ENCODE data around the gene TRPM4.

- TF ChIP-seq, protein P1, sequence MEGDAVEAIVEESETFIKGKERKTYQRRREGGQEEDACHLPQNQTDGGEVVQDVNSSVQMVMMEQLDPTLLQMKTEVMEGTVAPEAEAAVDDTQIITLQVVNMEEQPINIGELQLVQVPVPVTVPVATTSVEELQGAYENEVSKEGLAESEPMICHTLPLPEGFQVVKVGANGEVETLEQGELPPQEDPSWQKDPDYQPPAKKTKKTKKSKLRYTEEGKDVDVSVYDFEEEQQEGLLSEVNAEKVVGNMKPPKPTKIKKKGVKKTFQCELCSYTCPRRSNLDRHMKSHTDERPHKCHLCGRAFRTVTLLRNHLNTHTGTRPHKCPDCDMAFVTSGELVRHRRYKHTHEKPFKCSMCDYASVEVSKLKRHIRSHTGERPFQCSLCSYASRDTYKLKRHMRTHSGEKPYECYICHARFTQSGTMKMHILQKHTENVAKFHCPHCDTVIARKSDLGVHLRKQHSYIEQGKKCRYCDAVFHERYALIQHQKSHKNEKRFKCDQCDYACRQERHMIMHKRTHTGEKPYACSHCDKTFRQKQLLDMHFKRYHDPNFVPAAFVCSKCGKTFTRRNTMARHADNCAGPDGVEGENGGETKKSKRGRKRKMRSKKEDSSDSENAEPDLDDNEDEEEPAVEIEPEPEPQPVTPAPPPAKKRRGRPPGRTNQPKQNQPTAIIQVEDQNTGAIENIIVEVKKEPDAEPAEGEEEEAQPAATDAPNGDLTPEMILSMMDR (tag by site-specific recombination; IDR thresholded peaks at IDR 0.05): no peak
- TF ChIP-seq ZNF747 (tag by site-specific recombination; IDR thresholded peaks at IDR 0.05): no peak
- no peak for TF ChIP-seq ZNF677 (tag by site-specific recombination; IDR thresholded peaks at IDR 0.05)
- TF ChIP-seq ZNF664 (tag by site-specific recombination; IDR thresholded peaks at IDR 0.05): no peak
- TF ChIP-seq ZNF335 (tag by site-specific recombination; conservative IDR thresholded peaks at IDR 0.05): no peak
- TF ChIP-seq SETDB1 (IDR thresholded peaks at IDR 0.05; ENCODE audit: insufficient read length, low read length): no peak
- no peak for TF ChIP-seq ZNF121 (tag by site-specific recombination; IDR thresholded peaks at IDR 0.05)
- no peak for TF ChIP-seq ZNF280C (tag by site-specific recombination; IDR thresholded peaks at IDR 0.05)
- no peak for TF ChIP-seq TCF7L2 (IDR thresholded peaks at IDR 0.05; ENCODE audit: borderline replicate concordance, low read depth, low read length)
- no peak for TF ChIP-seq PRDM10 (tag by site-specific recombination; IDR thresholded peaks at IDR 0.05)
- TF ChIP-seq ZBTB20 (tag by site-specific recombination; IDR thresholded peaks at IDR 0.05): no peak
Observed at GRCh38 chr19:49141352-49141751, 16.2 kb upstream of the TRPM4 start.

Data from HEK293 (cell line).